ENCODE data around the gene ITGB5.

Gene ITGB5

GRCh38 chr3:124824286-124824915, 62.8 kb downstream of the ITGB5 start:
- no peak for DNase-seq (ENCODE audit: low read depth)
- H3K4me3 ChIP-seq (ENCODE audit: control insufficient read depth, low read depth, low read length) = no peak overlapping the region
- TF ChIP-seq CTCF (conservative IDR thresholded peaks at IDR 0.05; ENCODE audit: control insufficient read depth, insufficient read depth, low read depth, low read length) = no peak

GRCh38 chr3:124823648-124824047, 63.5 kb downstream of the ITGB5 start:
- no peak for DNase-seq (ENCODE audit: low read depth)
- H3K4me3 ChIP-seq (ENCODE audit: control insufficient read depth, low read depth, low read length) = no peak overlapping the region
- no peak for TF ChIP-seq CTCF (conservative IDR thresholded peaks at IDR 0.05; ENCODE audit: control insufficient read depth, insufficient read depth, low read depth, low read length)

- no peak overlapping the region for H3K4me3 ChIP-seq (ENCODE audit: control insufficient read depth, low read depth, low read length)
- no peak for DNase-seq (ENCODE audit: low read depth)
- TF ChIP-seq CTCF (conservative IDR thresholded peaks at IDR 0.05; ENCODE audit: control insufficient read depth, insufficient read depth, low read depth, low read length) = no peak
These were observed 64.0 kb downstream of the ITGB5 start for GRCh38 chr3:124823206-124823605.

GRCh38 chr3:124821356-124821755, 65.8 kb downstream of the ITGB5 start:
- DNase-seq (ENCODE audit: low read depth) = no peak
- no peak for TF ChIP-seq CTCF (conservative IDR thresholded peaks at IDR 0.05; ENCODE audit: control insufficient read depth, insufficient read depth, low read depth, low read length)
- no peak overlapping the region for H3K4me3 ChIP-seq (ENCODE audit: control insufficient read depth, low read depth, low read length)

GRCh38 chr3:124818398-124819091, 68.6 kb downstream of the ITGB5 start:
- DNase-seq (ENCODE audit: low read depth) = peak; percentile 64
- TF ChIP-seq CTCF (conservative IDR thresholded peaks at IDR 0.05; ENCODE audit: control insufficient read depth, insufficient read depth, low read depth, low read length) = no peak
- no peak overlapping the region for H3K4me3 ChIP-seq (ENCODE audit: control insufficient read depth, low read depth, low read length)

- DNase-seq (ENCODE audit: low read depth) = no peak
- no peak overlapping the region for H3K4me3 ChIP-seq (ENCODE audit: control insufficient read depth, low read depth, low read length)
- TF ChIP-seq CTCF (conservative IDR thresholded peaks at IDR 0.05; ENCODE audit: control insufficient read depth, insufficient read depth, low read depth, low read length) = no peak
These were observed 70.1 kb downstream of the ITGB5 start for GRCh38 chr3:124817079-124817478.

All from fibroblast of mammary gland (primary cell).